HG03103 (cell line): ENCODE measurements around the gene PADI1.

Experiments
- ATAC-seq: cut with Tn5 transposase; IDR thresholded peaks from one replicate; pipeline ENCODE4 v1.9.1; 2021; ENCODE audit warnings: low read depth; ENCODE audit not compliant: unreplicated experiment

The PADI1 gene

GRCh38 chr1:17196496-17197185 is 8.3 kb upstream of the PADI1 start:
- ATAC-seq = no peak

DNA sequence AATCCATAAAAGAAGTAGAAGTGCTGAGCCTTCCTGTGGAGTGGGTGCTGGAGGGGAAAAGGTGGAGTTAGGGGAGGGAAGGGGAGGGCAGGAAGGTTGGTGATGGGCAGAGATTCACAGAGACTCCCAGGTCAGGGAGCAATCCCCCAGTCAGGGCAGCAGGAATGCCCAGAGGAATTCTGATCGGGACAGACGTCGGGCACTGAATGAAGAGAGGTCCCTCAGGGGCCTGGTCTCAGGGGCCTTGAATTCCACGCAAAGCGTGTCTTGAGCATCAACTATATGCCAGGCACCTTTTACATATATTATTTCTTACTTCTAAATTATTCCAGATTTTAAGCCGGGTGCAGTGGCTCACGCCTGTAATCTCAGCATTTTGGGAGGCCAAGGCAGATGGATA is 7.2 kb upstream of the PADI1 start:
- ATAC-seq = no peak

DNA sequence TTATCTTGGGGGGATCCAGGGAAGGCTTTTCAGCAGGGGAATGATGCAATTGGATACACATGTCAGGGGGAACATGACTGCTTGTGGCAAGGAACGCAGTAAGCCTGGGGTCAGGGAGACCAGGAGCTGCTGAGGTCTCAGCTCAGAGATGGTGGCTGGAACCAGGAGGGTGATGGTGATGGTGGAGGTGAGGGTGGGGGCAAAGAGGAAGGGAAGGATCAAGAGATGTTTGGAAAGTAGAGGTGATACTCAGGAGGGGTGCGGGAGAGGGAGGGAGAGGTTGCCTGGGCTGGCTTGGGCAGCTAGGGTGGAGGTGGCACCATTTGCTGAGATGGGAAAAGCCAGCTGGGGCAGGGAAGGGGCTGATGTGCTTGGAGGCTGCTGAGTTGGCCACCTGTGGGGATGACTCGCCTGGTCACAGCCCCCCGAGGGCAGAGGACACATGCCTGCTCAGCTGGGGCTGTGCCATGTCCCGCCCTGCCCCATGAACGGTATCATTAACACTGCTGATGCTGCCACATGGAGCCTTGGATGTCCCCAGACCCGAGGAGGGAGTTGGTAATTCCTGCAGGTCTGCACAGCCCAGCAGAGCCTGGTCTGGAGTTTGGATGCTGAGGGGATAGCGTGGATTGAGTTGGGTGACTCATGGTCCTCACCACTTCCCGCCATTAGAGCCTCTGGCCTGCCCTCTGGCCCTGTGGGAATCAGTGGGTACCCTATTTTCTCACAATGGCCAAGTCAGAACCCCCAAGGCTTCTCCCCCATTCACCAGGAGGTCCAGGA is 6.3 kb upstream of the PADI1 start:
- ATAC-seq = no peak

DNA sequence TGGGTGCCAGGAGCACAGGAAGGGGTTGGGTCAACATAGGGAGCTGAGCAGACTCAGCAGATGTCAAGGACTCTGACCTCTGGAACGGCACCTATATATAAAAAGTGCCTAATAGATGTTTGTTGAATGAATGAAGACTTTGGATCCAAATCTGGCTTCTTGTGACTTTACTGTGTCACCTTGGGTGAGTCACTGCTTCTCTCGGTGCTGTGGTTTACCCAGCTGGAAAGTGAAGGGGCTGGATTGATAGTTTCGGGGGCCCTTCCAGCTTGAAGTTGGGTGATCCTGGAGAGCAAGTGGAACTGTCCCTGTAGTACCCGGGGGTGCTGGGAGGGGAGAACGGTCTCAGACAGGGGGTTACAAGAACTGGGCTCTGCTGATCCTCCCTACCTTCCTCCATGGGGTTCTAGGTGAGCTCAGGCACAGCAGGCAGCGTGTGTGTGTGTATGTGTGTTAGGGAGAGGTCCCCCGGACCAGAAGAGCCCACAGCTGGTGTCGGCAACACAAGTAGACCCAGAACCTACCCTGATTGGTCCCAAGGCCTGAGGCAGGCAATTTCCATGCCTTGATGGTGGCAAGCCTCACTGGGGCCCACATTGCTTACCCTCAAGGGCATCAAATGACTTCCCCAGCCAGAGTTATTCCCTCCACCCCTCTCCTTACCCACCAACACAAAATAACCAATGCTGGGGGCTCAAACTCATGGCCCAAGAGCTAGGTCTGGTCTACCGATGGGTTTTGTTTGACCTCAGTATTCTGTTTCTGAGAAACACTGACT is 5.5 kb upstream of the PADI1 start:
- no peak for ATAC-seq

GRCh38 chr1:17200246-17200645 is 4.7 kb upstream of the PADI1 start:
- ATAC-seq = no peak

- no peak for ATAC-seq
These were observed 4.2 kb upstream of the PADI1 start for GRCh38 chr1:17200756-17201155.

DNA sequence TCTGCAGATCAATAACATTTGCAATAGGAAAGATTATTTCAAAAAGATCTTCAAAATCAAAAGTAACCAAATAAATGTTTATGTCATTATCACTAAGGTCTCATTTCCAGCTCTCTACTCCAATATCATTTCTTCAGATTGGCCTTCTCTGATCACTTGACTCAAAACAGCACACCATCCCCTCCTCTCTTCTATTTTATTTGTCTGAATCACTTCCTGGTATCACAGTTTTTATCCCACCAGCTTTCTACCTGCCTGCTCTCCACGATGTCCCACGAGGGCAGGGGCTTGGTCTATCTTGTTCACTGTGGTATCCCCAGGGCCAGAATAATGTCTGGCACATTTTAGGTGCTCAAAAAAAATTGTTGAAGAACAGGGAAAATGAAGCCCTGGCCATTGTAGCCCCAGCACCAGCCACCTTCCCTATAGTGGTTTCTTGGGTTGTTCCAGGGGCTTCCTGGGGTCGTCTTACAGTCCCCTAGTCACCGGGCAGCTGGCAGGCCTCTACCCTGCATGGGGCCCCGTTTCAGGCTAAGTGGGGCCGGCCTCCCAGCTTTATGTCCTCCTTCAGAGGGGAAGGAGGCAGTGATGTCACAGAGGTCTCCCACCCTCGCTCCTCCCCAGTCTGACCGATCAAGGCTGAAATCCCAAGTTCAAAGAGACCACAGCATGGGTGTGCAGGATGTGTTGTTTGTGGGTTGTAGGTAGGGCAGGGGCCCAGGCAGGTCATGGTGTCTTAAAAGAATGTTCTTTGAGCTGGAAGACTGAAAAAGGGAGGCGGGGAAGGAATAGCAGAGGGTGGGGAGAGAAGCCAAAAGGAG is 3.5 kb upstream of the PADI1 start:
- ATAC-seq = no peak

GRCh38 chr1:17205652-17206051 is 724 bp downstream of the PADI1 start:
- no peak for ATAC-seq

- ATAC-seq = no peak
These were observed 1.3 kb downstream of the PADI1 start for GRCh38 chr1:17206196-17206595.

- no peak for ATAC-seq
These were observed 2.1 kb downstream of the PADI1 start for GRCh38 chr1:17207046-17207445.

DNA sequence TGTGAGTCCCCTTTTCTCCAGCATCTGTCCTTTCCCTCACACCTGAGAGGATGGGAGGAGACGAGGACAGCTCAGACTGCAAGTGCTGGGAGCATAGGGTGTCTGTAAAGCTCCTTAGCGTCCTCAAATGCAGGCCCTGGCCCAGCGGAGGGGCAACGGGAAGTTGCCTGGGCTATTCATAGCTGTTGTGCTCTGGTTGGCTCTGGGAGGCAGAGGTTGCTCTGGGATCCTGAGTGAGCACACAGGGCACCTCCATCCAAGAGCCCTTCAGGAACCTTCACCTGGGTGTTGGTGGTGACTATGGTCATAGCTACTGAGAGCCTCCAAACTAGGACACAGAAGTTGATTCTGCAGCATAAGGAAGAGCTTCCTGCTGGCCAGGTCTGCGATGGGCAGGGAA is 2.6 kb downstream of the PADI1 start:
- no peak for ATAC-seq

GRCh38 chr1:17207966-17208418 is 3.1 kb downstream of the PADI1 start:
- ATAC-seq = peak; percentile 63

DNA sequence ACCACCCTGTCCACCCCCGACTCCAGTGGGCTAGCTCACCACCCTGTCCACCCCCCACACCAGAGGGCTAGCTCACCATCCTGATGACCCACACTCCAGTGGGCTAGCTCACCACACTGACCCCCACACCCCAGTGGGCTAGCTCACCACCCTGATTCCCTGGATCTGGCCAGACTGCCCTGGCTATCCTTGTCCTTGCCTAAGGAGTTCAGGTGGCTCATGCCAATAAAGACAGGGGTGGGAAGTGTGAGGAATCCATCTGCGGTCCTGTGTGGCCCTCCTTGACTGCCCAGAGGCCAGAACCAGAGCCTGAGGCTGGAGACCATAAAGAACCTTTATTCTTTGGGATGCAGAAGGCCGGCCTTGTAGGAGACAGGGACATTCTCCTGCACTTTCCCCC is 3.6 kb downstream of the PADI1 start:
- no peak for ATAC-seq

- no peak for ATAC-seq
These were observed 4.5 kb downstream of the PADI1 start for GRCh38 chr1:17209430-17209829.

DNA sequence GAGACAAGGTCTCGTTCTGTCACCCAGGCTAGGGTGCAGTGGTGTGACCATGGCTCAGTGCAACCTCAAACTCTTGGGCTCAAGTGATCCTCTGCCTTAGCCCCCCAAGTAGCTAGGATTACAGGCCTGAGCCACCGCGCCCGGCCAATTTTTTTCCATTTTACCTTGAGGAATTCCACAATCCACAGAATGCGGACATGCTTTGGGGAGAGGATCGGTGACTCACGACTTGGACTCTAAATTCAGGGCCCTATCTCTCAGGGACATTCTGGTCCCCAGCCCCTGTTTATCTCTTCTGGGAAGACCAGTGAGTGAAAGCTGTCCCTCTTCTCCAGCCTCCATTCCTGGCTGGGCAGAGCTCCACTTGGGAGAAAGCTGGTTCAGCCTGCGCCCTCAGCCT is 5.2 kb downstream of the PADI1 start:
- ATAC-seq = no peak

- ATAC-seq = no peak
These were observed 6.4 kb downstream of the PADI1 start for GRCh38 chr1:17211377-17211776.

- no peak for ATAC-seq
These were observed 7.1 kb downstream of the PADI1 start for GRCh38 chr1:17212009-17212408.

DNA sequence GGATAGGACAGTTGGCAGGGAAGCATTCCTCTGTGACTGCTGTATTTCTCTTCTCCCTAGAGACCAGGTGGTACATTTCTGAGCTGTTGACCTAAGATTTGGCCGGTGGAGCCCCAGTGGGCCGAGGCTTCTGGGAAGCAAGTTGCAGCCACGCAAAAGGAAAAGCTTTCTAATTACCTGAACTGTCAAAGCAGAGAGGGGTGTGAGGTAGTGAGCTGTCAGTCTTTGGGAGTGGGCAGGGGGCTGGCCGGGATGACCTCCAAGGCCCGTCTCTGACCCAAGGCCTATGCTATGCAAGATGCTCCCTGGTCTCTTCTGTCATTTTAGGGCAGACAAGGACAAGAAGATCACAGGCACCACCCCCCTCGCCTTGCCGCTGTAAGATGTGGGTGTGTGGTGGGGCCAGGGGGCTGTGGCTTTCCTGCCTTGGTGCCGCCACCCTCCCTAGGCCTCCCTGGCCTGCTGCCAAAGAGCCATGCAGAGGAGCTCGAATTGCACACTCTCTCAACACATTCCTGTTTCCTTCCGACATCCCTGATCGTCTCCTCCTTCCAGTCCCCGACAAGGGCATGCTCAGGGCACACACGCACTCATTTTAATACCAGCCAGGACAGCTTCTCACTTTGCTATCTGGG is 7.7 kb downstream of the PADI1 start:
- no peak for ATAC-seq

GRCh38 chr1:17213148-17213781 is 8.3 kb downstream of the PADI1 start:
- ATAC-seq = no peak

GRCh38 chr1:17213782-17214148 is 8.8 kb downstream of the PADI1 start:
- no peak for ATAC-seq
